GM21381 (cell line): ENCODE data around the gene TXLNG.
"Not testable (repeated sequence)": the region's sequence is repeated elsewhere in the genome, so short reads cannot be mapped to it uniquely, and the experiment has no call there.

ENCODE experiments used
- ATAC-seq: cut with Tn5 transposase; IDR thresholded peaks from one replicate; pipeline ENCODE4 v1.9.1; 2021; ENCODE audit warnings: mild to moderate bottlenecking, moderate library complexity; ENCODE audit not compliant: unreplicated experiment

TXLNG gene

GRCh38 chrX:16786139-16786790 lies at the start of gene TXLNG:
TSS of gene TXLNG (plus strand) at chrX:16786466. CDS start at chrX:16786488, 22 bp downstream.
- peak; percentile 97 for ATAC-seq

- ATAC-seq: no peak
Measured at GRCh38 chrX:16737024-16737423, 49.2 kb upstream of the TXLNG start.

DNA sequence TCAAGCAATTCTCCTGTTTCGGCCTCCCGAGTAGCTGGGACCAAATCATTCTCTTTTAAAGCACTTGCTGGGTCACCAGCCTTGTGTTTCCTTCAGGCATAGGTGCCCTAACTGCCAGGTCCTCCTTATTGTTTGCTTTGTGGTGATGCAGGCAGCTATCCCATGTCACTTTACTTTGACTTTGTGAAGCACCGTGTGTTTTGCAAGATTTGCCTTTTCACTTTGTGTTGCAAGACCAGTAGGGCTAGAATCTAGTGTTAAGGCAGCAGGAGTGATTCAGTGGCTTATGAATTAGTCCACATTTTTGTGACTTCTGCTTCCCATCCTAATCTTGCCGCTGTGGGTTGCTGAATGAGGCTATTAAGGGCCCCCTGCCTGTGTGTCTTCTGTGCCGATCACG lies 46.7 kb upstream of the TXLNG start:
- ATAC-seq: no peak

DNA sequence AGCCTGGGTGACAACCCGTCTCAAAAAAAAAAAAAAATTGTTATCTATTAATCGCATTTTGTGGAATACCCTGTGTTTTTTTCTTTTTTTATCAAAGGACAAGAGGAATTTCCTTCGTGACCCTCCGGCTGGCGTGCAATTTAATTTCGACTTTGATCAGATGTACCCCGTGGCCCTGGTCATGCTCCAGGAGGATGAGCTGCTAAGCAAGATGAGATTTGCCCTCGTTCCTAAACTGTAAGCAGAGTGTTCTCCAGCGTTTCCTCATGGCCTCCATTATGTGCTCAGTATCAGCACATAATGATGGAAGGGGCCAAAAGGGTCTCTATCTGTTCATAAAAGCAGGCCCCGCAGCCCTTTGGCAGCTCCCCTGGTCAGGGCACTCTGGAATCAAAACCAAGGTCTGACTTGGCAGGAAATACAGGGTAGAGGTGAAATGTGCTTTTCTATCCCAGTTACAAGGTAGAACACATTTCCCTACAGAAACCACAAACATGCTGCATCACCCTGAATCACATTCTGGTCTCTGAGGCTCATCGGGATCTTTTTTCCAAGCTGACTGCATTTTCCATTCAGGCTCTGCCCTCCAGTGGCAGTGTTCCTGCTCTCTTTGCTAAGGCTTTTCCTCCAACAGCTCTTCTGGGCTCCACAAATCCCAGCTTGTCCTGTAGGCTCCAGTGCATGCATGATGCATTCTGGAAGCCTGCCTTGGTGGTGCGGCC lies 42.5 kb upstream of the TXLNG start:
- no peak for ATAC-seq

DNA sequence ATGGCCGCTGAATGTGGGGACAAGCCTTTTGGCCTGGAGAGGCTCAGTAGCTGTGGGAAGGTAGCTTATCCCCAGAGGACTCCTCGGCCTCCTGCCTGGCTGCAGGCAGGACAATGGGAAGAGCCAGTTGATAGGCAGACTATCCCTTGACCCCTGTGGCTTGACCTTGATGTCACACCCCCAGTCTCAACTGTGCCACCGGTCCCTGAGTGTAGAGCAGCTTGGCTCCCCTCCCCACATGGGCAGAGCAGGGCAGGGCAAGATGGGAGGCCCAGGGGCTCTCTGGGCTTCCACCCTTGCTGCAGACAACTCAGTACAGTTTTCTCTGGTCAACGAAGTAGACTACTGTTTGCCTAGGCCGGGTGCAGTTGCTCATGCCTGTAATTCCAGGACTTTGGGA lies 41.2 kb upstream of the TXLNG start:
- no peak for ATAC-seq

DNA sequence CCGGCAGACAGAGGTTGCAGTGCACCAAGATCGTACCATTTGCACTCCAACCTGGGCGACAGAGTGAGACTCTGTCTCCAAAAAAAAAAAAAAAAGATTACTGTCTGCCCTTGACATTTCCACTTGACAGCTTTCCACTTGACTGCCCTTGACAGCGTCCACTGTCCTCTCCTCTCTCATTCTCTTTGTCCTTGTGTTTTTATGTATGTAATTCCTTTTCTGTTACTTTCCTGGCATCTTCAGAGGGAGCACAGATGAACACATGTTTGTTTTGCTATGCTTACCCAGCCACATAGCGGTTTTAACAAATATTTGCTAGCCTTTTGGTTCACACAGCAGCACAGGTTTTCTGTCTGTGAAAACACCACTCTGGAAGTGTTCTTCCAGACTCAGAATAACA lies 40.6 kb upstream of the TXLNG start:
- ATAC-seq: no peak

DNA sequence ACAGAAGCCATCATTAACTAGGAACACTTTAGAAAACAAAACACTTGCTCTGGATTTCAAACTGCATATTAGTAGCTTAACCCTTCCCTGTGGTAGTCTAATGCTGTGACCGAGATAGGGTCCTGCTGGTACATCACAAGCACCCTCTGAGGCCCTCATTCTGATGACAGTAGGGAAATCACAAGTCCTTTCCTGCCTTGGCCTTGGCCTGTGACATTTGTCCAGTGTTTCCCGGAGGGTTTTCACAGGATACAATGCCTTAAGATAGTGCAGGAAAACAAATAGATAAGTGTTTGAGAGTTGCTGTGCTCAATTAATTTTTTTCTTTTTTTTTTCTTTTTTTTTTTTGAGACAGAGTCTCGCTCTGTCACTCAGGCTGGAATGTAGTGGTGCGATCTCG lies 37.8 kb upstream of the TXLNG start:
- no peak for ATAC-seq

DNA sequence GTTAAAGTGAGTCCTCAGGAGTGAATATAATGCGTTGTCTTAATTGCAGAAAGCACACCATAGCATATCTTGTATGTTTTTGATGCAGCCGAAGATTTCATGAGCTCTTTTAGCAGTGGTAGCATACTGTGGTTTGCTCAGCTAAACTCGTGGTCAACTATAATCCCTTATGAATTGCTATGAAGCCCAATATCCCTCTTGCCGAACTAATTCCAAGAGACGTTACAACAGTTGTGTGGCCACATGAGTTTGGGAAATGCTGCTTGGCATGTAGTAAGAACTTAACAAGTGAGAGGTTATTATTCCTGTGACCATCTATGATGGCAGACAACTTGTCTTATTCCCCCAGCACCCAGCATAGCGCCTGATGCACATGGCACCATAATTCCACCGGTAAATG lies 36.1 kb upstream of the TXLNG start:
- ATAC-seq: no peak

- ATAC-seq: no peak
Measured at GRCh38 chrX:16754019-16754418, 32.2 kb upstream of the TXLNG start.

DNA sequence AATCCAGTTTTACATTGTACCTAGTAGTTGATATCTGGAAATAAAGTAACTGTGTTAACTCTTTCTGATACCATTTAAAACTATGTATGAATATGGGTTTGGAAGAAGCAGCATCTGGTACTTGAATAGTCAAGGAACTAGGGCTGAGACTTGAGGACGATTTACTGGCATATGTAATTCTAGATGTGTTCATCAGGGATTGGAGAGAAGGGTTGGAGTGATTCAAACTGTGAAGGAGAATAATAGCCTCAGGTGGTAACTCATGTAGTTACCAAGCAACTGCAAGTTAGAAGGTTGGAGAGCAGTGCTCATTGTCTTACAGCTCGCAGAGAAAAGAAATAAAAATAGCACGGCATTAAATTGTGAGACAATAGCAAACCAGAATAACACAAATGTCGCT lies 29.5 kb upstream of the TXLNG start:
- no peak for ATAC-seq

GRCh38 chrX:16761500-16761899 lies 24.8 kb upstream of the TXLNG start:
- not testable (repeated sequence) for ATAC-seq

GRCh38 chrX:16762579-16762978 lies 23.7 kb upstream of the TXLNG start:
- ATAC-seq: no peak

GRCh38 chrX:16765594-16765993 lies 20.7 kb upstream of the TXLNG start:
- no peak for ATAC-seq

DNA sequence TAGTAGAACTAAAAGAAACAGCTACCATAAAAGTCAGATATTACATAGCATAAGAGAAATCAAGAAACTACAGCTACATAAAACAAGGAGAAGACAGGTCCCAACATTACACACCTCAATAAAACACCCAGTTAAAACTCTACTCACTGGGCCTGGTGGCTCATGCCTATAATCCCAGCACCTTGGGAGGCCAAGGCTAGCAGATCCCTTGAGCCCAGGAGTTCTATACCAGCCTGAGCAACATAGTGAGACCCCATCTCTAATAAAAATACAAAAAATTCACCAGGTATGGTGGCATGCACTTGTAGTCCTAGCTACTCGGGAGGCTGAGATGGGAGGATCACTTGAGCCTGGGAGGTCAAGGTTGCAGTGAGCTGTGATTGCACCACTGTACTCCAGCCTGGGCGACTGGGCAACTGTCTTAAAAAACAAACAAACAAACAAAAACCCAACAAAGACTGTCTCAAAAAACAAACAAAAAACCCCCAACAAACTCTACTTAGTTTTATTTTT lies 15.2 kb upstream of the TXLNG start:
- no peak for ATAC-seq

DNA sequence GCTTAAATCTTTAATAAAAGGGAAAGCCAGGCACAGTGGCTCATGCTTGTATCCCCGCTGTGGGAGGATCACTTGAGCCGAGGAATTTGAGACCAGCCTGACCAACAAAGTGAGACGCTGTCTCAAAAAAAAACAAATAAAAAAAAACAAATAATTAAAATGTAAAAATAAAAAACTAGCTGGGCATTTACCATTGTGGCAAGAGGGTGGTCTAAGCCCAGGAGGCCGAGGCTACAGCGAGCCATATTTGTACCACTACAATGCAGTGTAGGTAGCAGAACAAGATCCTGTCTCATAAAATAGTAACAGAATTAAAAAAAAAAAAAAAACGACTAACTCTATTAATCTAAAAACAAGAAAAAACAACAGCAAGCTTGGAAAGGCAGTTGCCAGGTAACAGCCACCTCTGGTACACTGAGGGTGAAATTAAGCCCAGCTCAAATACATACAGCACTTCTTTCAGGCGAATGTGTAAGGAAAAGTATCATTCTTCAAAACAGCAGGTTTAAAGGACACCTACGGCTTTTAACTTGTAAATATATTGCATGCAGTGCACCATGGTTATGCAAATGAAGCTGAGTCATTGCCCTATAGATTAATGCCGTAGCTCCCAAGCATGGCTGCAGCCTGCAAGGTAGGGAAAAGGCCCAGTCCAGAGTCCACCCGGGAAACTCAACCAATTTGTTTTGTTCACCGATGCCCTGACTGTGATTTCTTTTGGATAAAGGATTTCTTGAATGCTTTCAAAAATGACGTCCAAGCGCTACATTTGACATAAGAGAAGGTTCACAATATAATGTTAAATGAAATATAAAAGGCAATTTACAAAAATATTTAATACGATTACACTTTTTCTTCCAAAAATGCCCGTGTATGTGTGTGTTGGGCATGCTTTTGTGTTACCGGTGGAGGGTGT lies 14.5 kb upstream of the TXLNG start:
- ATAC-seq: no peak

DNA sequence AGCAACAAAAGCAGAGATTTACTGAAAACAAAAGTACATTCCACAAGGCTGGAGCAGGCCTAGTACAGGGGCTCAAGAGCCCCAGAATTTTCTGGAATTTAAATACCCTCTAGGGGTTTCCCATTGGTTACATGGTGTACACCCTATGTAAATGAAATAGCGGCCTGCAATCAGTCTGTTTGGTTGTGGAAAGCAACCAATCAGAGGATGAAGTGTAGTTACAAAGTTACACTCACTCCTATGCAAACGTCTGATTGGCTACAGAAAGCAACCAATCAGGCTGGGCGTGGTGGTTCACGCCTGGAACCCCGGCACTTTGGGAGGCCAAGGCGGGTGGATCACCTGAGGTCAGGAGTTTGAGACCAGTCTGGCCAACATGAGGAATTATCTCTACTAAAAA lies 13.8 kb upstream of the TXLNG start:
- ATAC-seq: no peak

DNA sequence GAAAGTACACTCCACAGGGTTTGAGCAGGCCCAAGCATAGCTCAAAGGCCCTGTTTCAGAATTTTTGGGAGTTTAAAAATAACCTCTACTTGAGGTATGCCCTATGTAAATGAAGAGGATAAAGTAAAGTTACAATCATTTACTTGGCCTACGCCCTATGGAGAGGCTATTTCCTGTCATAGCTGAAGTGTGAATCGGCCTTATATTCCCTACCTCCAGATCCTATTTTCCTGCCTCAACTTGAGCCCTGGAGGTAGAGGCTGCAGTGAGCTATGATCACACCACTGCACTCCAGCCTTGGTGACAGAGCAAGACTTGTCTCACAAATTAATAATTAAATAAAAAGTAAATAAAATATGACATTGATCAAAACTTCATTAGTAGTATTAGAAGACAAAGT lies 11.5 kb upstream of the TXLNG start:
- ATAC-seq: no peak

DNA sequence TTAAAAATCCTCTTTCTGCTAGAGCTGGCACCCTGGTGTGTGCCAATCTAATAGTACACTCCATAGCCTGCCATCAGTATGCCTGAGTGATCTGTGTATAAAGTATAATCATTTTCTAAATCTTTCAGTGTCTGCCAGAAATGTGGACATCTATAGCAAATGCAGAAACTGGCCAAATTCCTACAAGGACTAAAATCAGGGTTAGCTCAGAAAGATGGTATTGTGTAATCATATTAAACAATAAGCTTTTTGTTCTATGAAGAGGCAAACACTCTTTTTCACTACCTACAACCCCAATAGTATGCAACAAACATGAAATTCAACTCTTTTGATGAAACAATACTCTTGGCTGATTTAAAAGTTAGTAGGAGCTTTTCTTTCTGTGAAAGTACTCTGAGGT lies 7.7 kb upstream of the TXLNG start:
- ATAC-seq: no peak

DNA sequence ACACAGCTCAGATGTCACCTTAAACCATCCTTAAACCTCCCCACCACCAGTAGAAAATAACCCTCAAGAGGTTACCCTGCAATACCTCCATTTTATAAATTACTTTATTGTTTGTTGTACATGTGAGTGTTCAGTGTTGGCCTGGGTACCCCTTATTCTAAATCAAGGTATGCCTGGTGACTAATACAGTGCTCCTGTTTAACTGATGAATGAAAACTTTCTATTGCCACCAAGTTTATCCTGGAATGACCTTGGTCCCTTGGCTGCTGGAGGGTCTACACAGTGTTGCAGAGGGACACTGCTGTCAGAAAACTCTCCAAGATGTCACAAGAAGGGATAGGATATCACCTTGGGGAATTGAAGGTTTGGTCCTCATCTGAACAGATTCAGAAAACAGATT lies 7.3 kb upstream of the TXLNG start:
- no peak for ATAC-seq

- not testable (repeated sequence) for ATAC-seq
Measured at GRCh38 chrX:16779815-16780214, 6.5 kb upstream of the TXLNG start.

- no peak for ATAC-seq
Measured at GRCh38 chrX:16783452-16783851, 2.8 kb upstream of the TXLNG start.
